NB4 (cell line): ENCODE results near the gene PFDN1.

Source experiments
- CTCF ChIP-seq: IDR thresholded peaks from one replicate; pipeline ENCODE4 v1.5.1; 2012; ENCODE audit warnings: low read depth, low read length
- POLR2A ChIP-seq: IDR thresholded peaks from 2 replicates; pipeline ENCODE4 v1.6.1; 2011; ENCODE audit warnings: mild to moderate bottlenecking; ENCODE audit not compliant: insufficient read length; ENCODE audit errors: extremely low read depth

DNA sequence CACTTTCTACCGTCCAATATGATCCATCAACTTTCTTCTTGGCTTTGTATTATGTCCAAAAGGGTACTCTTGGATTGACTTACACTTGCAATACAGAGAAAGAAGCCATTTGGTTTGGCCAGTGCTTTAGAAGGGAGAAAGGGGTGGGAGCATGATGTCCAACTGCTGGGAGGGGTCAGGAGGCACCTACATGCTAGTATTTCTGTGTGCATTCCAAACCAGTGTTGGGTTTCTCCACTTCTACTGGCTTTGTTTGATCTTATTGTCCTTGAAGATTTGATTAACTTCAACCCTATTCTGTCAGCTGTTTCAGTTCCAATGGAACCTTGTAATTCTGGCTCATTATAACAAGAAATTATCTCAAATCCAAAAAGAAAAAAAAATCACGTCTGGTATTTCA, 100.3 kb downstream of the PFDN1 start:
- TF ChIP-seq POLR2A, result no peak
- no peak for TF ChIP-seq CTCF
